GM18499 (cell line): ENCODE measurements around the gene RAPGEF6.

ENCODE experiments used
- ATAC-seq: cut with Tn5 transposase; IDR thresholded peaks from one replicate; pipeline ENCODE4 v1.9.1; 2021; ENCODE audit warnings: moderate number of reproducible peaks; ENCODE audit not compliant: insufficient read depth, unreplicated experiment

Gene RAPGEF6

GRCh38 chr5:131550606-131551005 is 84.4 kb downstream of the RAPGEF6 start:
- ATAC-seq, result no peak

GRCh38 chr5:131548176-131548575 is 86.9 kb downstream of the RAPGEF6 start:
- no peak for ATAC-seq

GRCh38 chr5:131545845-131546244 is 89.2 kb downstream of the RAPGEF6 start:
- ATAC-seq, result no peak

GRCh38 chr5:131542723-131543122 is 92.3 kb downstream of the RAPGEF6 start:
- ATAC-seq, result no peak

DNA sequence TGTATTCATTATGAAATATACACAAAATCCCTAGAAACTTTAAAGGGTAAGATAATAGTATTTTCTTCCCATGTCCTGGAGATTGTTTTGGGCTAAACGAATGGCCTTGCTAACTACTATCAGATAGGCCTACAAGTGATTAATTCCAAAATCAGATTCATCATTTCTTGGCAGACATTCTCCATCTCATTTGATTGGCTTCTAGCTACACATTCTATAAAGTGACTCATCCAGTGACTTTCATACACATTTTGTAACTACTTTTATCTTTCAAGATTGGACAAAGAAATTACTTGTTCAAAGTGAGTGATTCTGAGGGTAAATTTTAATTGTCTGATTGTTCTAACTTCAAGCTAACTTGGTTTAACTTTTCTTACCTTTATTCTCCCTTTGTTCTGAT is 93.3 kb downstream of the RAPGEF6 start:
- no peak for ATAC-seq

GRCh38 chr5:131541071-131541470 is 94.0 kb downstream of the RAPGEF6 start:
- ATAC-seq, result no peak

GRCh38 chr5:131539251-131539650 is 95.8 kb downstream of the RAPGEF6 start:
- ATAC-seq, result no peak

- no peak for ATAC-seq
Observed at GRCh38 chr5:131538177-131538593, 96.8 kb downstream of the RAPGEF6 start.

GRCh38 chr5:131536850-131537448 is 98.1 kb downstream of the RAPGEF6 start:
- no peak for ATAC-seq

GRCh38 chr5:131536211-131536826 is 98.7 kb downstream of the RAPGEF6 start:
- peak; percentile 95 for ATAC-seq

GRCh38 chr5:131534974-131535373 is 100.1 kb downstream of the RAPGEF6 start:
- ATAC-seq, result no peak

- no peak for ATAC-seq
Observed at GRCh38 chr5:131533836-131534235, 101.2 kb downstream of the RAPGEF6 start.

- no peak for ATAC-seq
Observed at GRCh38 chr5:131532031-131532640, 102.9 kb downstream of the RAPGEF6 start.

GRCh38 chr5:131530706-131531331 is 104.2 kb downstream of the RAPGEF6 start:
- no peak for ATAC-seq

DNA sequence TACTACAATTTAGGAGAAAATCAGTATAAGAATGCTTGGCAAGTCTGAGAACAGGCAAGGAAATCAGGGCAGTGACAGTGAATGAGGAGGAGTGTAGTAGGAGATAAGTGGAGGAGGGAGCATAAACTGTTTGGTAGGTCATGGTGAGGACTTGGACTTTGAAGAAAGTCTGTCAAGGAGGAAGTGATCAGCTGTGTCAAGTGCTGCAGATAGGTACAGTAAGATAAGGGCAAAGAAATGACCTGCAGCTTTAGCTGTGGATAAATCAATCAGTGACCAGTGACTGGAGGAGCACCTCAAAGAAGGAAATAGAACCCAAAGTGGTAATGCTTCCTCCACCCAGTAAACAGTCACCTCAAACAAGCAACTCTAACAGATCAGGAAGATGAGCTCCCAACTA is 106.3 kb downstream of the RAPGEF6 start:
- no peak for ATAC-seq

DNA sequence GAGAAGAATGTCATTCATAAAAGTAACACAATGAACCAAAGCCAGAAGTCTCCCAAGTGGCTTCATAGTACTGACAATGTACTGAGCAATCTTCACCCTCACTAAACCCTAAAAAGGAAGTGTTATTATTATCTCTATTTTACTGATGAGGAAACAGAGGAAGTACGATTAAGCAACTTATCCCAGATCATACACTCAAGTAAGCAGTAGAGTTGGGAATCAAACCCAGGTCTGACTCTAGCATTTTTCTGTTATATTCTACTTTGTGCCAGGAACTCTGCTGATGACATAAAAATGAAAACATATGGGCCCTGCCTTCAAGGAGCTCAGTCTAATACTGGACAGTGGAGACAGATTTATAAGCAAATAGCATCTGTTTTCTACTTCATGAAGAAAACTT is 109.2 kb downstream of the RAPGEF6 start:
- ATAC-seq, result no peak

- no peak for ATAC-seq
Observed at GRCh38 chr5:131524431-131524830, 110.6 kb downstream of the RAPGEF6 start.

- ATAC-seq, result no peak
Observed at GRCh38 chr5:131523500-131524185, 111.4 kb downstream of the RAPGEF6 start.

DNA sequence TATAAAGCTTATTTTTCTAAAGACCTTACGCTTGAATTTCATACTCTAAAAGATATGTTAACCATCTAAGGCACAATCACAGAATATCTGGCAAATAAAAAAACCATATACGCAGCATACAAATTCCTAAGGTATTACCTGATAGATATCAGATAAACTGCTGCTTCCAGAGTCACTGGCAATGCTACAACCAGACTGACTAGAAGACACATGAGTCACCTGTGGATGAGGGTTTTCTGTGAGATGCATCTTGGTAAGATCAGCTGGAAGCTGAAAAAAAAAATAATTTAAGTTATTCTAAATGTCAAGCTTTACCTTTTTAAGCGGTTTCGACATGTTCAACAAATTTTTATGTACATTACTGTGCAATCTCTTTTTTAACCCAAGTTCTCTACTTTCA is 113.8 kb downstream of the RAPGEF6 start:
- no peak for ATAC-seq

- no peak for ATAC-seq
Observed at GRCh38 chr5:131515348-131515747, 119.7 kb downstream of the RAPGEF6 start.
